Naive B cell (primary cell): Measurements from ENCODE around the gene MICAL2. TPM values are rescaled to one million over a fixed set of nuclear protein-coding genes. Genes with fewer than 3 reads are reported as not detected.

ENCODE experiments used
- ATAC-seq, 2 donors: fragments of 150-1000 bp; cut with Tn5 transposase; 2 replicates each; pipeline ENCODE4 v1.10.0; 2021; ENCODE audit warnings: low read depth in 2 of 2, mild to moderate bottlenecking in 2 of 2, moderate library complexity in 2 of 2
- DNase-seq: peaks from one replicate; pipeline ENCODE4 v3.0.0; 2022
- H3K27ac Mint-ChIP-seq, 6 donors: one replicate each; pipeline ENCODE4 v1.8.0; 2020 to 2022; ENCODE audit warnings: mild to moderate bottlenecking in 6 of 6, mixed read lengths in 6 of 6, moderate library complexity in 5 of 6, inconsistent platforms in 2 of 6
- H3K27me3 Mint-ChIP-seq, 3 donors: one replicate each; pipeline ENCODE4 v1.8.0; 2021 to 2022; ENCODE audit warnings: mixed read lengths in 3 of 3, mild to moderate bottlenecking in 1 of 3
- H3K36me3 Mint-ChIP-seq, 2 donors: one replicate each; pipeline ENCODE4 v1.8.0; 2020 to 2022; ENCODE audit warnings: mixed read lengths in 2 of 2, inconsistent platforms in 1 of 2, mild to moderate bottlenecking in 1 of 2
- H3K4me1 Mint-ChIP-seq, 3 donors: one replicate each; pipeline ENCODE4 v1.8.0; 2020 to 2022; ENCODE audit warnings: mixed read lengths in 3 of 3, inconsistent platforms in 1 of 3, mild to moderate bottlenecking in 1 of 3, moderate library complexity in 1 of 3
- H3K4me3 Mint-ChIP-seq, 8 donors: one replicate each; pipeline ENCODE4 v1.8.0; 2020 to 2022; ENCODE audit warnings: mild to moderate bottlenecking in 8 of 8, mixed read lengths in 8 of 8, moderate library complexity in 8 of 8, inconsistent platforms in 2 of 8
- H3K9me3 Mint-ChIP-seq, 7 donors: one replicate each; pipeline ENCODE4 v1.8.0; 2020 to 2022; ENCODE audit warnings: mixed read lengths in 7 of 7, mild to moderate bottlenecking in 5 of 7, inconsistent platforms in 2 of 7, moderate library complexity in 1 of 7
- polyA plus RNA-seq, 6 donors: library from polyadenylated mRNA; unstranded; fragments of 300-500 nt; fragmentation: Illumina TruSeq; gene quantifications; one replicate each; pipeline ENCODE4 v1.2.3, GENCODE V29; 2021; ENCODE audit warnings: low read depth in 6 of 6

Gene MICAL2
- polyA plus RNA-seq, 6 donors from 2014 or later = 0.05 to 1.3 TPM; not detected in 4

DNA sequence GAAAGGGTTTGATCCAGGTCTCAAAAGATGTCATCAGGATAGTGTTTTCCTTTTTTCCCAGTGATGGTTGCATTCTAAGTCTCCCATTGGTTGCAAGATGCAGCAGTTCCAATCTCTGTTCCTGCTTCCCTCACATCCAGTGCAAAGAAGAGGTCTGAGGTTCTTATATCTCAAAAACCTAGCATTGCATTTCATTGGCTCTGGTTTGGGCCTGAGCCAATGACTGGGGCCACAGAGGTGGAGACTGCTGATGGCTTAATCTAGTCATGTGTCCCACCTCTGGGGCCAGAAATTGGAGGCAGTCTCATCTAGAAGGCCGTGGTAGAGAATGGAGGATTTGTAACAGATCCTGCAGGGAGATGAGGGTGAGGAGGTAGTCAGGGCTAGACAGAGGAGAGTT lies 13.2 kb upstream of the MICAL2 start:
- no peaks in the 10 kb centered on the region for H3K9me3 Mint-ChIP-seq
- H3K27me3 Mint-ChIP-seq = peaks cover 22 to 30% (median 23%) of the 10 kb centered on the region in 3 donors
- H3K4me3 Mint-ChIP-seq = no peak overlapping the region
- no peak for ATAC-seq
- H3K27ac Mint-ChIP-seq = no peak overlapping the region
- DNase-seq = no peak
- no peaks in the 10 kb centered on the region for H3K36me3 Mint-ChIP-seq
- H3K4me1 Mint-ChIP-seq = peaks cover 10 to 23% (median 19%) of the 10 kb centered on the region in 3 donors

DNA sequence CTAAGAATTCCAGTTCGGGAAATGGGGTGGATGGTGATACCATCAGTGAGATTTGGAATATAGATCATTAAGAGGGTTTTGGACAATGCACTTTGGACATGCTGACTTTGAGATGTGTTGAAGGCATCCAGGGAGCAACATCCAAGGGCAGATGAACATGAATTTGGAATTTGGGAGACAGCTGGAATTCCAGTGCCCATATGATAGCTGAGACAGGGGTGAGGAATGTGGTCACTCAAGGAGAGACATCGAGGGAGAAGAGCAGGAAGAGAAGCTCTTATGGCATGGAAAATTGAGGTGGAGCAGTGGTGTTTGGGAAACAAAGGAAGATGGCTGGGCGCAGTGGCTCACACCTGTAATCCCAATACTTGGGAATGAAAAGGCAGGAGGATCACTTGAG lies 11.8 kb upstream of the MICAL2 start:
- peaks cover 10 to 23% (median 19%) of the 10 kb centered on the region in 3 donors for H3K4me1 Mint-ChIP-seq
- DNase-seq = no peak
- H3K27me3 Mint-ChIP-seq = peaks cover 18 to 31% (median 23%) of the 10 kb centered on the region in 3 donors
- no peaks in the 10 kb centered on the region for H3K36me3 Mint-ChIP-seq
- peak overlapping the region in 3 of 8 donors; percentile 45 to 58 (median 57) for H3K4me3 Mint-ChIP-seq
- ATAC-seq = no peak
- peak overlapping the region in 4 of 6 donors; percentile 17 to 32 (median 23) for H3K27ac Mint-ChIP-seq
- no peaks in the 10 kb centered on the region for H3K9me3 Mint-ChIP-seq

DNA sequence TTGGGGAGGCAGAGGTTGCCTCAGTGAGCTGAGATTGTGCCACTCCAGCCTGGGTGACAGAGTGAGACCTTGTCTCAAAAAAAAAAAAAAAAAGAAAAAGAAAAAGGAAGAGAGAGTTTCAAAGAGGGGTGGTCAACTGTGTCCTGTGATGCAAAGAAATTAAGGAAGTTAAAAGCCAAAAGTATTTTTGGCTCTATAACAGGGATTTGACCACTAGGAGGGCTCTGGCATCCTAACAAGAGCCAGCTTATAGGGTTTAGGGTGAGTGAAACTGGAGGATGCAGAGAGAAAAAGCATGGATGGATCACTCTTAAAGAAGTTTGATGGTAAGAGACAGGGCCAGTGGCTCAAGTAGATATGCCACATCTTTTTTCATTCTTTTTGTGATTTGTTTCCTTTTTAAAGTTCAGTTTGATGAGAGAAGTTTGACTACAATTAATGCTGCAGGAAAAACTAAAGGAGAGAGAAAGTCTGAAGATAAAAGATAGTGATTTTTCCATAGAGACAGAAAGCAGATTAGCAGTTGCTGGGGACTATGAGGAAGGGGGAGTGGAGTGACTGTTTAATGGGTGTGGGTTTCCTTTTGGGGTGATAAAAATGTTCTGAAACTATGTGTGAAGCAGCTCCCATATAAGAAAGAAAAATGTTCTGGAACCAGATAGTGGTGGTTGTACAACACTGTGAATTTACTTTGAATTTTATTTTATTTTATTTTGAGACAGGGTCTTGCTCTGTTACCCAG lies 11.1 kb upstream of the MICAL2 start:
- Mint-ChIP-seq H3K27ac (peak overlapping the region in 3 of 6 donors; percentile 1 to 79 (median 18)), H3K27me3 (peaks cover 15 to 31% (median 16%) of the 10 kb centered on the region in 3 donors), H3K36me3 (no peaks in the 10 kb centered on the region), H3K9me3 (no peaks in the 10 kb centered on the region), H3K4me3 (peak overlapping the region in 2 of 8 donors; percentile 41 to 45), H3K4me1 (peaks cover 10 to 23% (median 19%) of the 10 kb centered on the region in 3 donors)
- no peak for DNase-seq
- peak in 1 of 2 donors; percentile 55 for ATAC-seq

GRCh38 chr11:12100429-12100828 lies 10.0 kb upstream of the MICAL2 start:
- DNase-seq (no peak), ATAC-seq (no peak)
- Mint-ChIP-seq H3K4me1 (peaks cover 10 to 23% (median 19%) of the 10 kb centered on the region in 3 donors), H3K9me3 (no peaks in the 10 kb centered on the region), H3K4me3 (no peak overlapping the region), H3K27ac (peak overlapping the region in 2 of 6 donors; percentile 69 to 88), H3K36me3 (no peaks in the 10 kb centered on the region), H3K27me3 (peaks cover 21 to 38% (median 26%) of the 10 kb centered on the region in 3 donors)

GRCh38 chr11:12100841-12101242 lies 9.5 kb upstream of the MICAL2 start:
- no peaks in the 10 kb centered on the region for H3K9me3 Mint-ChIP-seq
- ATAC-seq = no peak
- DNase-seq = no peak
- peaks cover 10 to 23% (median 19%) of the 10 kb centered on the region in 3 donors for H3K4me1 Mint-ChIP-seq
- H3K4me3 Mint-ChIP-seq = no peak overlapping the region
- no peak overlapping the region for H3K27ac Mint-ChIP-seq
- H3K36me3 Mint-ChIP-seq = no peaks in the 10 kb centered on the region
- H3K27me3 Mint-ChIP-seq = peaks cover 21 to 38% (median 30%) of the 10 kb centered on the region in 3 donors

- H3K27me3 Mint-ChIP-seq = peaks cover 21 to 39% (median 34%) of the 10 kb centered on the region in 3 donors
- no peaks in the 10 kb centered on the region for H3K36me3 Mint-ChIP-seq
- H3K9me3 Mint-ChIP-seq = no peaks in the 10 kb centered on the region
- peaks cover 10 to 23% (median 19%) of the 10 kb centered on the region in 3 donors for H3K4me1 Mint-ChIP-seq
- no peak for ATAC-seq
- no peak overlapping the region for H3K4me3 Mint-ChIP-seq
- DNase-seq = no peak
- no peak overlapping the region for H3K27ac Mint-ChIP-seq
Observed at GRCh38 chr11:12101318-12101717, 9.1 kb upstream of the MICAL2 start.

DNA sequence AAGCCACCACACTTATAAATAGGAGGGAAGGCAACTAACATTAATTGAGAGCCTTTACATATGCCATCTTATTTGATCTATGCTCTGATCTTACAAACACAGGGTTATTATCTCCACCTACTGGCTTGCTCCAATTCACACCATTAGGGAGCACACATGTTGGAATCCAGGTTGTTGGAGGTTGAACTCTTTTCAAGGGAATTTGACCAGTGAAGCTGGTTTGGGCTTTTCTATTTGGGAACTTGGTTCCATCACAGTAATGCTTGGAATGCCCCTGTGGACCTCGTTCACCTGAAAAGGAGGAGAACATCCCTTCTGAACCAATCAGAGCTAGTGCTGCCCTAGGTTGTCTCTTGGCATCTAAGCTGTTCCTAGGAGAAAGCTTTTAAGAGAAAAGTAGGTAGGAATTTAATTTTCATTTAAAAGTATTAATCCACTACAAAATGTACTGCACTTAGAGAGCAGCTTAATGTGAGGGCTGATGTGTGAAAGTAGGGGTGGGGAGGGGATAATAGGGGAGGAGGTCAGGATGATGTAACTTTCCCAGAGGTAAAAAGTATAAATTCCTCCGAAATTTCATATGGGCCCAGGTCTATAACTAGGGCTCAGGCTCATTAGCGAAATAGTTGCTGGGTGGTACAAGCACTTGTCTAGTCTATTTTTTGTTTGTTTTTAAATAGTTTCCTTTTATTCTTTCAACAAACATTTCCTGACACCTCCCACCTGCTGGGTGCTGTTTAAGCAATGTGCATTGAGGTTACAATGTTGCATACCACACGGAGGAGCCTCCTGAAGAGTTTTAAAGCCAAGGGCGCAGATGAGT lies 7.6 kb upstream of the MICAL2 start:
- no peak overlapping the region for H3K27ac Mint-ChIP-seq
- H3K27me3 Mint-ChIP-seq = peaks cover 21 to 44% (median 41%) of the 10 kb centered on the region in 3 donors
- H3K9me3 Mint-ChIP-seq = no peaks in the 10 kb centered on the region
- ATAC-seq (no peak), DNase-seq (no peak)
- H3K36me3 Mint-ChIP-seq = no peaks in the 10 kb centered on the region
- peak overlapping the region in 1 of 8 donors; percentile 10 for H3K4me3 Mint-ChIP-seq
- peaks cover 10 to 23% (median 18%) of the 10 kb centered on the region in 3 donors for H3K4me1 Mint-ChIP-seq

DNA sequence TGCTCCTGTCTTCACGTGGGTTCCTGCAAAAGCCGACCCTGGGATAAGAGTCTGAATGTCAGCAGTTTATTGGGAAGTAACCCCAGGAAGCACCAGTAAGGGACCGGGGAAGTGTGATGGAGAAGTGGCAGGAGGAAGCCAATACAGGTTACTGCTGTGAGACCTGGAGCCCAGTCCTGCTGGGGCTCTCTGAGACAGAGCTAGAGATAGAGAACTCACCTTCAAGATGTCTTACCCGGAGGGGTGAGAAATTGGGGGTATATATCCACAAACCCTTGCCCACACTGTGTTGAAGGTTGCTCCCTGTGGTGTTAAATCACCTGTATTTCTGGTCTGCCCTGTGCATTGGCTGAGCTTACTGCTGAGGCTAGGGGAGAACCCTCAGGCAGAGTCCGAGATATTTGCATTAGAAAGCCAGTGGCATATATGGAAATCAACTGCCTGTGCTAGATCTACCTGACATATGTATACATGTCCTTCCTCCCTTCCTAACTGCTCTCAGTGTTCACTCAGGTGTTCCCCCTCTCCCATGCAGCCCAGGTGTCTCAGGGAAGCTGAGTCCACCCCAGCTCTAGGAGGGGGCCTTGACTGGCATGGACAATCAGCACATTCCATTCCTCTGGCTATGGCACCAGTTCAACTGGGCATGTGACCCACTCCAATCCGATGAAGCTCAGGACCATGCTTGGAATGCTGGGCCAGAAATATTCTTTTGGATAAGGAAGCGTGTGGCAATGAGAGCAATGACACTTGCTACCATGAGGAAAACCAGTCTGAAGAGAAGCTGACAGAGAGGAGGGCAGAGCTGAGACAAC lies 6.8 kb upstream of the MICAL2 start:
- DNase-seq (no peak), ATAC-seq (no peak)
- Mint-ChIP-seq H3K27me3 (peaks cover 19 to 52% (median 42%) of the 10 kb centered on the region in 3 donors), H3K27ac (no peak overlapping the region), H3K4me1 (peaks cover 7 to 16% (median 10%) of the 10 kb centered on the region in 3 donors), H3K36me3 (no peaks in the 10 kb centered on the region), H3K4me3 (no peak overlapping the region), H3K9me3 (no peaks in the 10 kb centered on the region)

DNA sequence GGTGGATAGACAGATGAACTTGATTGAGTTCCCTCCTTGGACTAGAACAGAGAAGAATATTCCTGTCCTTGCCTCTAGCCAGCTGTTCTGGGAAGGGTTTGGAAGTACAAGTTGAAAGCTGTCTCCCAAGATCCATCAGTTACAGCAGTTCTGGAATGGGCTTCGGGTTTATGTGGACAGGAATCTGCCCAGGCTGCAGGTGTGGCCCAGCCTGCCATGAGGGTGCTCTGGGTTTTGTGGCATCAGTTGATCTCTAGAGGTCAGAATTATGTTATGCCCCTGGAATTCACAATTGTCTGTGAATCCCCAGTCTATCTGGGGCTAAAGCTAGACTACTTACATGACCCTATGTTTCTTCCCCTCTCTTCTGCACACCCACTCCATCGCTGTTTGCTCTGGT lies 4.9 kb upstream of the MICAL2 start:
- H3K36me3 Mint-ChIP-seq = peaks cover 0 to 8% of the 10 kb centered on the region in 2 donors
- H3K27me3 Mint-ChIP-seq = peaks cover 20 to 65% (median 56%) of the 10 kb centered on the region in 3 donors
- H3K4me3 Mint-ChIP-seq = no peak overlapping the region
- H3K9me3 Mint-ChIP-seq = no peaks in the 10 kb centered on the region
- no peak overlapping the region for H3K27ac Mint-ChIP-seq
- DNase-seq (no peak), ATAC-seq (no peak)
- peaks cover 4 to 7% (median 6%) of the 10 kb centered on the region in 3 donors for H3K4me1 Mint-ChIP-seq

GRCh38 chr11:12106101-12106500 lies 4.3 kb upstream of the MICAL2 start:
- no peak for DNase-seq
- H3K4me1 Mint-ChIP-seq = peaks cover 4 to 7% (median 6%) of the 10 kb centered on the region in 3 donors
- H3K27ac Mint-ChIP-seq = no peak overlapping the region
- peaks cover 20 to 67% (median 56%) of the 10 kb centered on the region in 3 donors for H3K27me3 Mint-ChIP-seq
- ATAC-seq = no peak
- peaks cover 0 to 8% of the 10 kb centered on the region in 2 donors for H3K36me3 Mint-ChIP-seq
- H3K9me3 Mint-ChIP-seq = no peaks in the 10 kb centered on the region
- H3K4me3 Mint-ChIP-seq = no peak overlapping the region

DNA sequence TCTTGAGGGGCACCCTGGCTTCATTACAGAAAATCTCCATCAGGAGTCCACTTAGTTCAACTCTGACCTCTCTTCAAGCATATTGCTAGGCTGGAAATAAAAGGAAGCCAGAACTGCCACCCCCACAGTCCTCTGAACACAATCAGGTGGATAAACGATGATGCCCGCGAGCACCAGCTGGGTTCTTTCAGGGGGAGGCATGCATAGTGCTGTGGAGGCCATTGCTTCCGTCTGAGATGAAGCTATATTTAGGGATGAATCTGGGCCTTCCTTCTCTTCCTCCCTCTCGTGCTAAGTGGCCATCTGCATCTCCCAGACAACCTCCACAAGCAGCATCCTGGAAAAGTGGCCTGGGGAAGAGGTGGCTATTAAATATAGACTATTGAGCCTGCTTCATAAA lies 3.9 kb upstream of the MICAL2 start:
- H3K4me1 Mint-ChIP-seq = peaks cover 4 to 7% (median 6%) of the 10 kb centered on the region in 3 donors

DNA sequence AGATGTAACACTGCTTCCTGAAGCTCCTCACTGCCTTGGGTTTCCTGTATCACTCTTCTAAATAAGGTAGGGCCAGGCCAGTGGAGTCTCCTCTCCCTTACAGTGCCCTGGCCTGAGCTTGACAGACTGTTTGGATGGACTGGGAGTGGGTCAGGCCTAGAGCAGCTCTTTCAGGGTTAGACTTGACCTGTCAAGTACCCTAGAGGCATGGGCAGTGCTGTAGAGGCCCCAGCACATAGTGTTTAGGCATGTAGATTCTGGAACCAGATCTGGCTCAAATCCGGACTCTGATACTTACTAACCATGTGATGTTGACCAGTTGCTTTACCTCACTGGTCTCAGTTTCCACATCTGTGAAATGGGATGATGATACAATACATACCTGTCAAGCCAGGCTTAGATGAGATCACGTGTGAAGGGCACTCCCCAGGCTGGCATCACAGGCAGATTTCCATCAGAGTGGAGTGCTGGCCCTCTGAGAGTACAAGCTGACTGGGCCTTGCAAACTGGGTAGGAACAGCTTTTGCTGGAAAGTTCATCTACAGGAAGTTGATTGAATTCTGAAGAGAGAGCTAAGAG lies 1.4 kb upstream of the MICAL2 start:
- ATAC-seq = no peak
- Mint-ChIP-seq H3K4me1 (peaks cover 4 to 7% (median 6%) of the 10 kb centered on the region in 3 donors), H3K27me3 (peaks cover 18 to 60% (median 45%) of the 10 kb centered on the region in 3 donors), H3K9me3 (no peaks in the 10 kb centered on the region), H3K27ac (peak overlapping the region in 1 of 6 donors; percentile 24), H3K4me3 (peak overlapping the region in 7 of 8 donors; percentile 2 to 63 (median 36)), H3K36me3 (peaks cover 0 to 8% of the 10 kb centered on the region in 2 donors)
- no peak for DNase-seq

More for the DNA sequence above, 3.9 kb upstream of the MICAL2 start:
- DNase-seq (no peak), ATAC-seq (no peak)
- Mint-ChIP-seq H3K27me3 (peaks cover 17 to 68% (median 52%) of the 10 kb centered on the region in 3 donors), H3K4me3 (no peak overlapping the region), H3K27ac (no peak overlapping the region), H3K9me3 (no peaks in the 10 kb centered on the region), H3K36me3 (peaks cover 0 to 8% of the 10 kb centered on the region in 2 donors)
